Measurements from ENCODE around the gene VOPP1.
"Not testable (repeated sequence)": the region's sequence is repeated elsewhere in the genome, so short reads cannot be mapped to it uniquely, and the experiment has no call there.

VOPP1 gene

DNA sequence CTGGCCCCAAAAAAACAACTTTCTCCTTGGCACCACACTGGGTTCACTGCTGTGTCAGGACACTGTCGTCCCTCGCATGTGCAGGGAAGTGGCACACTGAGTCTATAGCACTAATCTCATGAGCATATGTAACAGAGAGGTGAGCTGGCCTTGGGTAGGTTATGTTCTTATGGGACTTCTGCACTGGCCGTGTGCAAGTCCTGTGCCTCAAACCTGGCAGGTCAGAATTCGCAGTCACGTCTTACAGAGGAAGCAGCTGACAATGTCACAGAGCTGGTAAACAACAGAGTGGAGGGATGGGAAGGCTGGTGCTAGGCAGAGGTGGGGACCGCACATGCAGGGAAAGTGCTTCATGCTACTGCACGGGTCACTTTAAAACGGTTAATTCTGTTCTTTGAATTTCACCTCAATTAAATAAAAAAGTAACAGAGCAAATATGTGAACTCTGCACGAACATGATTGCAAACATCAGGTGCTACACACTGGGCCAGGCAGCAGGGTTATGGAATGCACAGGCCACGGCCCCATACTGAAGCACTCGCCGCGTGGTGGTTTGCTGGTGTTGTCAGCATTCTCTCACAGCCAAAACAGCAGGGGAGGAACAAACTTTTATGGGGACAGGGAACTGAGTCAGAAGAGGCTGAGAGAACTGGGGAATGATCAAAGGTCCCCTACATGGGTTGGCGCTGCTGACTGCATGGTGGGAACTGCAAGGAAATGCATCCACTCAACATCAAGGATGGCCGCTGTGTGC is 54.2 kb downstream of the VOPP1 start:
- Histone ChIP-seq H3K27ac (ENCODE audit: low read depth, low read length) (no peak overlapping the region), H3K36me3 (ENCODE audit: control insufficient read depth, insufficient read depth, low read length) (peaks cover under 1% of the 10 kb centered on the region), H3K9ac (ENCODE audit: low read length) (no peak overlapping the region), H3K27me3 (ENCODE audit: control insufficient read depth, insufficient read depth, low read length) (no peaks in the 10 kb centered on the region), H3K4me3 (ENCODE audit: low read length) (no peak overlapping the region), H3K4me1 (ENCODE audit: control insufficient read depth, insufficient read depth, low read length) (peaks cover 11% of the 10 kb centered on the region)

DNA sequence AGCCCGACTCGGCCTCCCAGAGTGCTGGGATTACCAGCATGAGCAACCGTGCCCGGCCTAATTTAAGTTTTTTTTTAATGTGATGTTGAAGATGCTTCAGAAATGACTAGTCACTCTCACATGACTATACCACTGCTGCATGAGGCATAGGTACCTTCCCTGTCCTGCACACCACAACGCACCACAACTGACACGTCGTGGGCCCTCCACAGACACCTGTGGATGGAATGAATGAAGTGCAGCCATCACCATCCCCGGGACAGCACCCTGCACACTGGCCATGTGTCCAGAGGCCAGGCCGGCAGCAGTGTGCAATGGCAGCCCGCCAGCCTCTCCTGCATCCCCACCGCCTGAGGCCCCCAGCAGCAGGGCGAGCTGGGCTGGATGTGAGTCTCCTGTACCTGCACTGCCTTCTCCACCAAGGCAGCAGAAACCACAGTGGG is 55.1 kb downstream of the VOPP1 start:
- no peak overlapping the region for H3K27ac ChIP-seq (ENCODE audit: low read depth, low read length)
- no peak overlapping the region for H3K4me3 ChIP-seq (ENCODE audit: low read length)
- peaks cover 11% of the 10 kb centered on the region for H3K4me1 ChIP-seq (ENCODE audit: control insufficient read depth, insufficient read depth, low read length)
- H3K27me3 ChIP-seq (ENCODE audit: control insufficient read depth, insufficient read depth, low read length) = no peaks in the 10 kb centered on the region
- H3K9ac ChIP-seq (ENCODE audit: low read length) = no peak overlapping the region
- H3K36me3 ChIP-seq (ENCODE audit: control insufficient read depth, insufficient read depth, low read length) = peaks cover 2% of the 10 kb centered on the region

DNA sequence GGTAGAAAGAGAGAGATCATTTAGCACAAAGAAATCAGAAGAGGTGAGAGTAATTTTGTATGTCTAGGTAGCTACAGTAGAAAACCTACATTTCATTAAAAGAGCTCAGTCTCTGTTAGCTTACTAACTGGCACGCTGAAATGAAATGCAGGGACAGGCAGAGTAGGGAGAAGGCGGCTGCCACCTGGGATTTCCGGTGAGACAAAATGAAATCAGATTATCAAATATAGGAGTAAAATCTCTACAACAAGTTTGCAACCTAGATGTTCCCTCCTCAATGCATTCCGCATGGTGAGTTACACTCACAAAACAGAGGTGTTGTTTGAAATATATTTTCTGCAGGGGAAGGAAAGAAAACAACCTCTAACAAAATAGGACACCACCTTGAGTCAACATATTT is 55.9 kb downstream of the VOPP1 start:
- Histone ChIP-seq H3K36me3 (ENCODE audit: control insufficient read depth, insufficient read depth, low read length) (peaks cover 2% of the 10 kb centered on the region), H3K27ac (ENCODE audit: low read depth, low read length) (no peak overlapping the region), H3K27me3 (ENCODE audit: control insufficient read depth, insufficient read depth, low read length) (no peaks in the 10 kb centered on the region), H3K4me3 (ENCODE audit: low read length) (no peak overlapping the region), H3K9ac (ENCODE audit: low read length) (no peak overlapping the region), H3K4me1 (ENCODE audit: control insufficient read depth, insufficient read depth, low read length) (peaks cover 11% of the 10 kb centered on the region)

DNA sequence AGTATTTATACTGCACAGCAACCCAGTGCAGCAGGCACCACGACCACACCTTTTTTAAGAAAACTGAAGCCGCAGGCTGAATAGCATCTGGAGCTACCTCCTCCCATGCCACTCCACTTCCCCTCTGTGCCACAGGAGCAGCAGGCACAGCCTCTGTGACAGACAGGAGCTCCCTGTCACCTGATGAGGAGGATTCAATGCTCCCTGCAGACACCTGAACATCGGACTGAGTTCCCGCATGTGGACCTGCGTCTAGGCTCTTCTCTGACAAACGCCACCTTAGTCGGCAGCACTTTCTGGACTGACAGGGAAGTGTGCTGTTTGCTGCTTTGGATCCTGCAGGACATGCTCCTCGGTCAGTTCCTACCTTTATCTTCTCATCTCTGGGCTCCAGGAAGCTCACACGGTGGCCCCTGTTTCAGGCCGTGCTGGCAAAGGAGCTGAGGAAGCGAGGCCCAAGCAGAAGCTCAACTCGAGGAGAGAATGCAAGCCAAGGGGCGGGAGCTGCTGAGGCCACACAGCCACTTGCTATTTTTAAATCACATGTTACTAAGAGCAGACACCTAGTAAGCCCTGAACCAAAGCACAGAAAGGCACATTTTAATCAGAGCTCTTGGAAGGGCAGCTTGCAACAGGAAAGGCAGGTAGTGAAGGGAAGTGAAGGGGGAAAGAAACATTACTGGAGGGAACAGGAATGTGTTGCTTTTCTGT is 56.6 kb downstream of the VOPP1 start:
- no peak overlapping the region for H3K4me3 ChIP-seq (ENCODE audit: low read length)
- no peaks in the 10 kb centered on the region for H3K27me3 ChIP-seq (ENCODE audit: control insufficient read depth, insufficient read depth, low read length)
- peaks cover 2% of the 10 kb centered on the region for H3K36me3 ChIP-seq (ENCODE audit: control insufficient read depth, insufficient read depth, low read length)
- H3K4me1 ChIP-seq (ENCODE audit: control insufficient read depth, insufficient read depth, low read length) = peaks cover 11% of the 10 kb centered on the region
- H3K9ac ChIP-seq (ENCODE audit: low read length) = no peak overlapping the region
- no peak overlapping the region for H3K27ac ChIP-seq (ENCODE audit: low read depth, low read length)

DNA sequence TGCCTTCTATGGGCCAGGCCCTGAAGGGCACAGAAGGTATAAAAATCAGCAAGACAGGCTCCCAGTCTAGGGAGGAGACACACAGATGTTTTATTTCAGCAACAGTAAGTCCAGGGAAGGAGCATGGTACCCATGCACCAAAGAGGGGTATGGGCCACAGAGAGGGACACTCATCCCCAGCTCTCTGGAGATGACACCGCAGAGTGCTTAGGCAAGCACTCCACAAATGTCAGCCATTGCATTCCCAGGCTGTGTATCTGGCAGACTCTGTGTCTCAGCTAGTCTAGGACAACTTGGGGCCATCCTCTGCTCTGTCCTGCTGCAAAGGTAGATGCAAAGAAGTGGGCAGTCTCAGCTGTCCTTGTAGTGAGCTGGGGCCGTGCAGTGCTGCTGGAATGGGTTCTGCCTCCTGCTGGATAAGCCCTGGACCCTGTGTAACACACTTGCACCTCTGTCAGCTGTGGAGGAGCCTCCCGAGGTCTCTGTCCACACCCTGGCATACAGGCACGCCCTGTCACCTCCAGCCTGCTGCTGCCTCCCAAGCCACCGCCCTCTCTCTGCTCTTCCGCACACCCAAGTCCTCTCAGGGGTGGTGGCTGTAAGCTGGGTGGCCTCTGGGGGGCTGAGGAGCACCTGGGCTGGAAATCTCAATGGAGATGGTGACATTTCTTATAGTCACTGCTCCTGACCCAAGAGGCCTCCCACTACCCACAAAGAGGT is 57.6 kb downstream of the VOPP1 start:
- Histone ChIP-seq H3K36me3 (ENCODE audit: control insufficient read depth, insufficient read depth, low read length) (peaks cover 2% of the 10 kb centered on the region), H3K4me1 (ENCODE audit: control insufficient read depth, insufficient read depth, low read length) (peaks cover 11% of the 10 kb centered on the region), H3K4me3 (ENCODE audit: low read length) (no peak overlapping the region), H3K9ac (ENCODE audit: low read length) (no peak overlapping the region), H3K27ac (ENCODE audit: low read depth, low read length) (no peak overlapping the region), H3K27me3 (ENCODE audit: control insufficient read depth, insufficient read depth, low read length) (no peaks in the 10 kb centered on the region)

DNA sequence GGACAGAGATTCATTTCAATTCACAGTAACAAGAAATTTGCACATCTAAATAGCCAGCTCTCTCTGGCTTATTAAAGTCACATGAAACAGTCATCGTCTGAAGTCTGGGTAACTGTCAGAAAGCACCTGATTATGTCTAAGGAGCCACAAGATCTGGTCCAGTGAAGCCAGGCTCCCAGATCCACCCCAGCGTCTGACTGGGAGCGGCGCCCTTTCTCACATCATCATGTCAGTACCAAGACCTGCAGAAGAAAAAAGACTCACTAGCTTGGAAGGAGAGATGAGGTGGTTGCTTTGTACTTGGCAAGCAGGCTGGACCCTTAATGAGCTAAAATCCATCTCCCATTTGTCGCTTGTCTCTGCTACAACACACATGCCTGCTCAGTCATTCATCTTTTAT is 58.4 kb downstream of the VOPP1 start:
- no peak overlapping the region for H3K4me3 ChIP-seq (ENCODE audit: low read length)
- H3K4me1 ChIP-seq (ENCODE audit: control insufficient read depth, insufficient read depth, low read length) = peaks cover 14% of the 10 kb centered on the region
- H3K9ac ChIP-seq (ENCODE audit: low read length) = no peak overlapping the region
- H3K27me3 ChIP-seq (ENCODE audit: control insufficient read depth, insufficient read depth, low read length) = no peaks in the 10 kb centered on the region
- H3K36me3 ChIP-seq (ENCODE audit: control insufficient read depth, insufficient read depth, low read length) = peaks cover 2% of the 10 kb centered on the region
- H3K27ac ChIP-seq (ENCODE audit: low read depth, low read length) = no peak overlapping the region

DNA sequence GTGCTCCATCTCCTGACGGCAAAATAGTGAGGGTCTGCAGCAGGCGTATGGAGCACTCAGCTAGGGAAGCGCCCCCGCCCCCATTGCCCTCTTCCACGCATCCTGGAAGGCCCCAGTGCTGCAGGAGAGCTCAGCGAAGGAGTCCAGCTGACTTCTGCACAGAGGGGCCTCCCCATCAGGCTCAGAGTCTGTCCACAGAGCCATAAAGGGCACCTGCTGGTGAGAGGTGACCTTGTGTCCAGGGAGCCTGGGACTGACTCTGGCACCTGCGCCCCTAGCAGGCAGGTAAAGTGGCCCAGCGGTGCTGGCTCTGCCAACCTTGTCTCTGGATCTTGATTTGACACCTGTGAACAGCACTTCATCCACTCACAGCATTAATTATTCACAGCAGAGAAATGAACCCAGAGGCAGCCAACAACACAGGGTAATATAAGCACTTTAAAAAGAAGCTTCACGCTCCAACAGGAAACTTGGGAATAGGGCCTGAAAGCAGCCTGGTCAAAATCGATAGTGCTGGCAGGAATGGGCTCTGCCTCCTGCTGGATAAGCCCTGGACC is 59.6 kb downstream of the VOPP1 start:
- Histone ChIP-seq H3K9ac (ENCODE audit: low read length) (no peak overlapping the region), H3K36me3 (ENCODE audit: control insufficient read depth, insufficient read depth, low read length) (peaks cover 2% of the 10 kb centered on the region), H3K27ac (ENCODE audit: low read depth, low read length) (no peak overlapping the region), H3K4me1 (ENCODE audit: control insufficient read depth, insufficient read depth, low read length) (peaks cover 14% of the 10 kb centered on the region), H3K4me3 (ENCODE audit: low read length) (no peak overlapping the region), H3K27me3 (ENCODE audit: control insufficient read depth, insufficient read depth, low read length) (no peaks in the 10 kb centered on the region)

DNA sequence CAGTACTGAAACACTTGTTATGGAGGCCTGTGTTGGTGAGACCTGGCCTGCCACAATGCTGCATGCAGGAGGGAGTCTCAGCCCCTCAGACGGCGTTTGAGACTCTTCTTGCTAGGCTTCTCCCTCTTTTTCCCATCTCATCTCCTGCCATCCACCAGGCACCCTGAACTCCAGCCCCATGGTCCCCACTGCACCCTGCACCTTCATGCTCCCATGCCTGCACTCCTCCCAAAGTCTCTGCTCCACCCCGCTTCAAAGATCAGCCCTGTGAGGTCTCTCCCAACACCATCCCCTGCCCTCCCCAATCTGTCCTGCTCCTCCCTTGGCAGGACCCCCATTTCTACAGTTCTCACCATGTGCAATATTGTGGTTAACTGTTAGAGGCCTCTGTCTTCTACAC is 61.7 kb downstream of the VOPP1 start:
- no peak overlapping the region for H3K27ac ChIP-seq (ENCODE audit: low read depth, low read length)
- H3K9ac ChIP-seq (ENCODE audit: low read length) = no peak overlapping the region
- H3K4me1 ChIP-seq (ENCODE audit: control insufficient read depth, insufficient read depth, low read length) = peaks cover 6% of the 10 kb centered on the region
- no peak overlapping the region for H3K4me3 ChIP-seq (ENCODE audit: low read length)
- no peaks in the 10 kb centered on the region for H3K27me3 ChIP-seq (ENCODE audit: control insufficient read depth, insufficient read depth, low read length)
- H3K36me3 ChIP-seq (ENCODE audit: control insufficient read depth, insufficient read depth, low read length) = peaks cover 2% of the 10 kb centered on the region

DNA sequence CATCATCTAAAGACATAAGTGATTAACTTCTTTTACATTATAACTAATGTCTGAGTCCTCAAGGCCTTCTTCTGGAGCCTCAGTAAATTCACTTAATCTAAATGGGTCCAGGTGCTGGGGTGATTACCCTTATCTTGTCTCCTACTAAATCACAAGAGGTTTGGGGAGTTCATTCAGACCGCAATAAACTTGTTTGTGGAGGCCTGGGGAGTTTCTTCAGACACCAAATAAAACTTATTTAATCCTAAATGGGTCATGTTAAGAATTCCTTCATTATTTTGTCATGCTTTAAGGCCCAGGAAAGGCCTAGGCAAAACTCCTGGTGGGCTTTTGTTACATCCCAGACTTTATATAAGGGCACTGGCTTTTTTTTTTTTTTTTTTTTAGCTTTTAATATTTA is 62.1 kb downstream of the VOPP1 start:
- not testable (repeated sequence) for H3K4me1 ChIP-seq (ENCODE audit: control insufficient read depth, insufficient read depth, low read length); H3K9ac ChIP-seq (ENCODE audit: low read length); H3K36me3 ChIP-seq (ENCODE audit: control insufficient read depth, insufficient read depth, low read length); H3K27me3 ChIP-seq (ENCODE audit: control insufficient read depth, insufficient read depth, low read length); H3K4me3 ChIP-seq (ENCODE audit: low read length); H3K27ac ChIP-seq (ENCODE audit: low read depth, low read length)

DNA sequence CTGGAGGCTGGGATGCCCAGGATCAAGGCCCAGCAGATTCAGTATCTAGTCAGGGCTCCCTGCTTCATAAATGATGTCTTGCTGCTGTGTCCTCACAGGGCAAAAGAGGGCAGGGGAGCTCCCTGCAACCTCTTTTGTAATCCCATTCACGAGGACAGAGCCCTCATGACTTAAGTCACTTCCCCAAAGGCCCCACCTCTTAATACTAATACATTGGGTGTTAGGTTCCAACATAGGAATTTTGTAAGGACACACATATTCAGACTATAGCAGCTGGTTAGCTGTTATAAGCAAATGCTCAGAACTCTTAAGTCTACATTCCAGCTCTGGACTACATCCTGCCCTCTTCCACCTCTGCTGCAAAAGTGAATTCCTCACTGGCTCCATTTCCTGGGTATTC is 63.0 kb downstream of the VOPP1 start:
- H3K27ac ChIP-seq (ENCODE audit: low read depth, low read length) = no peak overlapping the region
- H3K27me3 ChIP-seq (ENCODE audit: control insufficient read depth, insufficient read depth, low read length) = no peaks in the 10 kb centered on the region
- H3K4me1 ChIP-seq (ENCODE audit: control insufficient read depth, insufficient read depth, low read length) = peaks cover 3% of the 10 kb centered on the region
- peaks cover 2% of the 10 kb centered on the region for H3K36me3 ChIP-seq (ENCODE audit: control insufficient read depth, insufficient read depth, low read length)
- no peak overlapping the region for H3K4me3 ChIP-seq (ENCODE audit: low read length)
- H3K9ac ChIP-seq (ENCODE audit: low read length) = no peak overlapping the region

DNA sequence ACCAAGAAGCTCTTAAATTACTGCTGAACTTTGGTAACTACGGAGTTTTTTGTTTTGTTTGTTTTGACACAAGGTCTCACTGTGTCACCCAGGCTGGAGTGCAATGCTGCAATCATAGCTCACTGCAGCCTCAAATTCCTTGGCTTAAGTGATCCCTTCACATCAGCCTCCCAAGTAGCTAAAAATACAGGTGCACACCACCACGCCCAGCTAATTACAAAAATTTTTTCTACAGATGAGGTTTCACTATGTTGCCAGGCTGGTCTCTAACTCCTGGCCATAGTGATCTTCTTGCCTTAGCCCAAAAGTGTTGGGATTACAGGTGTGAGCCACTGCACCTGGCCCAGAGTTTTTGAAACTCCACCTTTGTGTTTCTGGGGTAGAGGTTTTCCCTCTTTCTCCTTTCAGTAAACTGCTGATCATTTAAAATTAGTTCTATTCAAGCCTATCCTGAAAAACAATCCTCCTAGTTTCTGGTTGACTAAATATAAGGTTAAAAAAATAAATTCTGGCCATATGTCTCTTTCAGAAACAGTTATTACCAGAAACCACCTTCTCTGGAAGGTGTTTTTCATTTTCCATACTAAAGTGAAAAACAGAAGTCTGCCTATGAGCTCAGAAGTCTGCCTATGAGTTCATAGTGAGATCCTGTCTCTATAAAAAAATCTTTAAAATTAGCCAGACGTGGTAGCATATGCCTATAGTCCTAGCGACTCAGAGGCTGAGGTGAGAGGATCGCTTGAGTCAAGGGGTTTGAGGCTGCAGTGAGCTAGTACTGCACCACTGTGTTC is 63.9 kb downstream of the VOPP1 start:
- Histone ChIP-seq H3K4me1 (ENCODE audit: control insufficient read depth, insufficient read depth, low read length) (peaks cover 3% of the 10 kb centered on the region), H3K27me3 (ENCODE audit: control insufficient read depth, insufficient read depth, low read length) (no peaks in the 10 kb centered on the region), H3K4me3 (ENCODE audit: low read length) (no peak overlapping the region), H3K36me3 (ENCODE audit: control insufficient read depth, insufficient read depth, low read length) (peaks cover 2% of the 10 kb centered on the region), H3K9ac (ENCODE audit: low read length) (no peak overlapping the region), H3K27ac (ENCODE audit: low read depth, low read length) (no peak overlapping the region)

DNA sequence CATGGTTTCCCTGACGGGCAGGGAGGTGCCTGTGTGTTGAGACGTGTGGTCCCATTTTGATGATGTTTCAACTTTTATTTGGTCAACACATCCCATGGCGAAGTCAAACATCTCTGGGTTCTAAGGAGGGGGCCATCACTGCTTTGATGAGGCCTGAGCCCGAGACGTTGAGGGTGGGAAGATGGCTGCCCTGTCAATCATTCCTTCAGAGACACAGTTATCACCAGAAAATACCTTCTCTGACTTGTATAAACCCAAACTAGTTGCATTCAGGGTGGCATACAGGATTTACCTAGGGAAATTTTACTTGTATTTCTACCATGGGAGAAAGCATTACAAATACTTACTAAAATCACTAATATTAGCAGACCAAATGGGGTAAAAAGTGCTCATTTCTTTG is 64.6 kb downstream of the VOPP1 start:
- Histone ChIP-seq H3K27me3 (ENCODE audit: control insufficient read depth, insufficient read depth, low read length) (no peaks in the 10 kb centered on the region), H3K36me3 (ENCODE audit: control insufficient read depth, insufficient read depth, low read length) (no peaks in the 10 kb centered on the region), H3K27ac (ENCODE audit: low read depth, low read length) (no peak overlapping the region), H3K4me3 (ENCODE audit: low read length) (no peak overlapping the region), H3K4me1 (ENCODE audit: control insufficient read depth, insufficient read depth, low read length) (peaks cover 3% of the 10 kb centered on the region), H3K9ac (ENCODE audit: low read length) (no peak overlapping the region)
